Endothelial cell of umbilical vein (primary cell): ENCODE measurements around the gene PLAGL2. TPM values are rescaled to one million over a fixed set of nuclear protein-coding genes. Genes with fewer than 3 reads are reported as not detected.
A peak's percentile ranks its signal among the peaks of the same experiment; 100 is the strongest.

ENCODE experiments used
- BruUV-seq: library from RNA; stranded (reverse); fragments of 400-500 nt; replicated peaks from 2 replicates; lab custom pipeline; 2021; lab: Mats Ljungman, UMichigan
- CTCF ChIA-PET: fragments of 300-600, 350-600 bp; sonication (Branson Sonifier 250); formaldehyde crosslinking; loops from one replicate; lab custom pipeline; 2021; ENCODE audit warnings: antibody characterized with exemption, inconsistent platforms; lab: Charles Lee
- POLR2A ChIA-PET: fragments of 300-600, 350-600 bp; sonication (Branson Sonifier 250); formaldehyde crosslinking; loops from one replicate; lab custom pipeline; 2021; ENCODE audit warnings: antibody characterized with exemption, inconsistent platforms; lab: Charles Lee
- DNase-seq: peaks from one replicate; pipeline ENCODE4 v3.0.0-alpha.2; 2011; ENCODE audit warnings: low read depth, low spot score
- FAIRE-seq: peaks from 2 replicates; lab custom pipeline; 2011; peaks lifted over from hg19 to GRCh38; lab: Jason Lieb, UNC
- H2AFZ ChIP-seq: 2 replicates; pipeline ENCODE4 v1.6.0; 2012; ENCODE audit warnings: low read depth, low read length, control low read depth, inconsistent platforms
- H3K27ac ChIP-seq: 2 replicates; pipeline ENCODE4 v1.5.1; 2011; ENCODE audit warnings: low read depth, mild to moderate bottlenecking, control low read depth, low read length, moderate library complexity; ENCODE audit not compliant: insufficient read depth
- H3K27me3 ChIP-seq, 2 experiments: 2 replicates each; pipeline versions ENCODE4 v1.6.0 to v1.6.1; 2011; ENCODE audit warnings: low read length in 2 of 2, mixed read lengths in 1 of 2; ENCODE audit not compliant: control insufficient read depth in 2 of 2, insufficient read depth in 2 of 2
- H3K36me3 ChIP-seq, 2 experiments: 2 replicates in 1 of 2; 3 replicates in 1 of 2; pipeline ENCODE4 v1.5.1; 2011; ENCODE audit warnings: low read length in 2 of 2, mild to moderate bottlenecking in 1 of 2, moderate library complexity in 1 of 2; ENCODE audit not compliant: control insufficient read depth in 2 of 2, insufficient read depth in 2 of 2; ENCODE audit errors: extremely low read depth in 1 of 2
- H3K4me1 ChIP-seq: 3 replicates; pipeline ENCODE4 v1.5.1; 2011; ENCODE audit warnings: mild to moderate bottlenecking, low read length; ENCODE audit not compliant: control insufficient read depth, insufficient read depth; ENCODE audit errors: extremely low read depth
- H3K4me2 ChIP-seq: 2 replicates; pipeline ENCODE4 v1.6.1; 2011; ENCODE audit warnings: low read length, control low read depth, mixed read lengths; ENCODE audit not compliant: insufficient read depth
- H3K4me3 ChIP-seq, 3 experiments: fragments of 200-600 bp in 1 of 3; sonication (generic), shearing (Covaris generic) in 1 of 3; replicated peaks in 1 of 3; 2 replicates each; pipeline ENCODE4 v1.5.1; 2011 to 2016; ENCODE audit warnings: control low read depth in 3 of 3, low read length in 3 of 3, mild to moderate bottlenecking in 2 of 3, inconsistent platforms in 1 of 3, low read depth in 1 of 3, moderate library complexity in 1 of 3; ENCODE audit not compliant: insufficient read depth in 1 of 3
- H3K79me2 ChIP-seq: 2 replicates; pipeline ENCODE4 v1.6.0; 2012; ENCODE audit warnings: low read length, inconsistent platforms; ENCODE audit not compliant: control insufficient read depth, insufficient read depth
- H3K9ac ChIP-seq: replicated peaks from 2 replicates; pipeline ENCODE3; 2011; ENCODE audit warnings: low read length, control low read depth; ENCODE audit not compliant: insufficient read depth; ENCODE audit errors: extremely low read depth
- H3K9me1 ChIP-seq: replicated peaks from 3 replicates; pipeline ENCODE4 v1.6.0; 2011; ENCODE audit warnings: mild to moderate bottlenecking, low read length; ENCODE audit not compliant: control insufficient read depth, insufficient read depth; ENCODE audit errors: extremely low read depth
- H3K9me3 ChIP-seq: replicated peaks from 2 replicates; pipeline ENCODE4 v1.5.1; 2012; ENCODE audit warnings: low read length, inconsistent platforms; ENCODE audit not compliant: control insufficient read depth, insufficient read depth
- H4K20me1 ChIP-seq: replicated peaks from 2 replicates; pipeline ENCODE3; 2011; ENCODE audit warnings: mild to moderate bottlenecking, low read length; ENCODE audit not compliant: control insufficient read depth, insufficient read depth; ENCODE audit errors: extremely low read depth
- FOS ChIP-seq: IDR thresholded peaks from 2 replicates; pipeline ENCODE4 v1.6.1; 2011; ENCODE audit warnings: mild to moderate bottlenecking, low read length, moderate library complexity, borderline replicate concordance; ENCODE audit not compliant: insufficient read depth
- JUN ChIP-seq: IDR thresholded peaks from 2 replicates; pipeline ENCODE4 v1.6.1; 2011; ENCODE audit warnings: borderline replicate concordance, low read depth; ENCODE audit not compliant: insufficient read length, insufficient read depth
- POLR2A ChIP-seq: IDR thresholded peaks from 2 replicates; pipeline ENCODE4 v1.6.1; 2012; ENCODE audit warnings: low read depth, mild to moderate bottlenecking, control low read depth, low read length
- POLR2AphosphoS5 ChIP-seq: IDR thresholded peaks from 2 replicates; pipeline ENCODE4 v1.6.1; 2012; ENCODE audit warnings: low read depth, mild to moderate bottlenecking, control low read depth, low read length, moderate library complexity; ENCODE audit not compliant: insufficient read depth
- dilution Hi-C: fragments of 300-500 bp; cut with MboI; formaldehyde crosslinking; loops from one replicate; pipeline ENCODE4 v1.15.0; 2019; ENCODE audit warnings: low sequenced_read_pairs; ENCODE audit not compliant: extremely low pct_ligation_motif_present
- intact Hi-C: fragments of 100-400 bp; cut with micrococcal nuclease; formaldehyde crosslinking; loops from one replicate; pipeline ENCODE4 v1.10.0; 2022
- polyA plus RNA-seq, 4 experiments: library from polyadenylated mRNA; depleted of rRNA in 3 of 4; stranded (reverse) in 3 of 4; unstranded in 1 of 4; fragments of >200 nt; gene quantifications; 2 replicates each; pipeline versions ENCODE4 v1.2.1 to v1.2.3, GENCODE V29; 2011 to 2012; ENCODE audit warnings: missing spikeins in 1 of 4
- total RNA-seq: library from RNA; stranded (reverse); gene quantifications from 2 replicates; pipeline ENCODE4 v1.2.3, GENCODE V29; 2021

Gene PLAGL2
- total and polyA plus RNA-seq, 2 donors (not counting 3 experiments of a cell fraction or from before 2014, with no cell fraction given): 8.2 to 15.2 TPM

DNA sequence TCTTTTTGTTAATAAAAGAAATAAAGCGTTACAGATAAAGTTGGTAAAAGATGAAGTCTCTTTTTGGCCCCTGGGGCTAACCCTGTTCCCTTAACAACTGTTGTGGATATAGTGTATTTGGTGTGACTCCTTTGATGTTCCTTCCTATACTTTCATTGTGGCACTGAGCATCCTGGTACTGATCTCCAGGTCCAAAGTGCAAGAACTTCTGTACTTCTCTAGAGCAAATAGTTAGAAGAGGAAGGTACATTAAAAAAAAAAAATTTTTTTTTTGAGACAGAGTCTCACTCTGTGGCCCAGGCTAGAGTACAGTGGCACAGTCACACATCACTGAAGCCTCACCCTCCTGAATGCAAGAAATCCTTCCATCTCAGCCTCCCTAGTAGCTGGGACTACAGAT lies 6.3 kb upstream of the PLAGL2 start:
- H4K20me1 ChIP-seq: no peaks in the 10 kb centered on the region
- peaks cover 6 to 7% of the 10 kb centered on the region in 2 experiments for H3K36me3 ChIP-seq
- no peak overlapping the region for H2AFZ ChIP-seq
- ChIA-PET POLR2A (interaction anchor here (0.7 kb wide), 1 partner anchor 12 kb away, joined by 4 read pairs; no protein-coding TSS in a partner anchor), CTCF (no interaction called here)
- H3K4me2 ChIP-seq: no peak overlapping the region
- peaks cover 13% of the 10 kb centered on the region for H3K4me1 ChIP-seq
- DNase-seq: no peak
- no peaks in the 10 kb centered on the region for H3K27me3 ChIP-seq
- peaks cover 17% of the 10 kb centered on the region for H3K79me2 ChIP-seq
- dilution Hi-C loops (no loop called here), intact Hi-C loops (no loop called here)
- FAIRE-seq: no peak
- no TSS peak for BruUV-seq
- H3K27ac ChIP-seq: no peak overlapping the region
- H3K4me3 ChIP-seq: no peak overlapping the region
- no peak overlapping the region for H3K9ac ChIP-seq
- H3K9me3 ChIP-seq: no peaks in the 10 kb centered on the region
- no peak for TF ChIP-seq JUN
- TF ChIP-seq FOS: no peak
- TF ChIP-seq POLR2AphosphoS5: no peak
- H3K9me1 ChIP-seq: no peaks in the 10 kb centered on the region

DNA sequence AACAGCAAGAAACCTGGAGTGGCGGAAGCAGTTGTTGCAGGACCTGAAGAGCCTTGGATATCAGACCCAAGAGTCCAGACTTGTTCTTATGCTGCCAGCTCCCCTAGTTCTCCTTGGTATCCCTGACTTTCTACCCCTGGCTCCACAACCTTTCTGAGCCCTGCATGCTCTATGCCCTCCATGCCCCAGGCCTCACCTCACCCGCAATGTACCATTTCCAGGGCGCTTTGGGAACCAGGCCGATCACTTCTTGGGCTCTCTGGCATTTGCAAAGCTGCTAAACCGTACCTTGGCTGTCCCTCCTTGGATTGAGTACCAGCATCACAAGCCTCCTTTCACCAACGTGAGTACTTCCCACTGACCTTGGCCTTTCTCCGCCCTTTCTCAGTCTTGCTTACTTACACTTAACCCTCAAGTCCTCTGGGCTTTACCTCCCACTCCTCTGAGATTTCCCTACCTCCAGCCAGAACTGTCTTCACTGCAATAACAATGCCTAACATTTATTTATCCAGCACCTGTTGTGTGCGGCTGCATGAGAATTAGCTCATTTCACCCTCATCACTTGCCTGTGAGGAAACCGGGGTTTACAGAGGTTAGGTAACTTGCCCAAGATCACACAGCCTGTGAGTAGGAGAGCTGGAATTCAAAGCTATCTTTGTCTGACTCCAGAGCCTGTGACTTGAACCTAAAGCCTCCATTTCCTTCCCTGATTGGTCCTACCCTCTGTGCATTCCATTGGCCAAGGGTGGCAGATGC lies 2.5 kb upstream of the PLAGL2 start:
- Histone ChIP-seq H3K4me3 (no peak overlapping the region), H3K9me3 (no peaks in the 10 kb centered on the region), H3K9ac (no peak overlapping the region), H3K79me2 (peaks cover 52% of the 10 kb centered on the region), H3K27ac (no peak overlapping the region), H3K4me1 (peaks cover 21% of the 10 kb centered on the region), H4K20me1 (no peaks in the 10 kb centered on the region), H3K27me3 (no peaks in the 10 kb centered on the region), H3K4me2 (no peak overlapping the region), H3K36me3 (peaks cover 4 to 7% of the 10 kb centered on the region in 2 experiments), H2AFZ (no peak overlapping the region), H3K9me1 (no peaks in the 10 kb centered on the region)
- dilution Hi-C loops: no loop called here
- POLR2A ChIA-PET: no interaction called here
- FAIRE-seq (no peak), DNase-seq (no peak)
- BruUV-seq: no TSS peak
- CTCF ChIA-PET: no interaction called here
- intact Hi-C loops: loop anchor here (5.0 kb wide), 2 partner anchors 222 to 442 kb away; no protein-coding TSS in a partner anchor
- no peak for TF ChIP-seq JUN
- TF ChIP-seq POLR2A: peak; percentile 24
